IPS-15b (cell line): ENCODE measurements around the gene CEP162.
"Not testable (repeated sequence)": the region's sequence is repeated elsewhere in the genome, so short reads cannot be mapped to it uniquely, and the experiment has no call there.

Source experiments
- H3K27me3 ChIP-seq: one replicate; pipeline ENCODE4 v1.6.1; 2013; ENCODE audit warnings: low read length; ENCODE audit not compliant: control insufficient read depth, insufficient read depth
- H3K36me3 ChIP-seq: one replicate; pipeline ENCODE4 v1.6.1; 2013; ENCODE audit warnings: low read length; ENCODE audit not compliant: control insufficient read depth, insufficient read depth
- H3K4me1 ChIP-seq: one replicate; pipeline ENCODE4 v1.6.1; 2013; ENCODE audit warnings: mild to moderate bottlenecking, low read length; ENCODE audit not compliant: control insufficient read depth, insufficient read depth
- H3K4me3 ChIP-seq: one replicate; pipeline ENCODE4 v1.5.1; 2013; ENCODE audit warnings: low read depth, low read length
- H3K9ac ChIP-seq: one replicate; pipeline ENCODE4 v1.6.1; 2013; ENCODE audit warnings: low read depth, mild to moderate bottlenecking, low read length
- H3K9me3 ChIP-seq: one replicate; pipeline ENCODE4 v1.6.1; 2013; ENCODE audit warnings: mild to moderate bottlenecking, low read length; ENCODE audit not compliant: control insufficient read depth, insufficient read depth

CEP162 gene

GRCh38 chr6:84183430-84183829, 44.0 kb downstream of the CEP162 start:
- Histone ChIP-seq H3K4me3 (no peak overlapping the region), H3K9me3 (no peaks in the 10 kb centered on the region), H3K9ac (no peak overlapping the region)

GRCh38 chr6:84182001-84182400, 45.4 kb downstream of the CEP162 start:
- no peaks in the 10 kb centered on the region for H3K27me3 ChIP-seq
- H3K4me1 ChIP-seq = no peaks in the 10 kb centered on the region
- no peak overlapping the region for H3K9ac ChIP-seq
- no peaks in the 10 kb centered on the region for H3K36me3 ChIP-seq
- no peak overlapping the region for H3K4me3 ChIP-seq
- no peaks in the 10 kb centered on the region for H3K9me3 ChIP-seq

More at GRCh38 chr6:84183430-84183829, 44.0 kb downstream of the CEP162 start:
- no peaks in the 10 kb centered on the region for H3K27me3 ChIP-seq
- no peaks in the 10 kb centered on the region for H3K4me1 ChIP-seq
- no peaks in the 10 kb centered on the region for H3K36me3 ChIP-seq

- no peaks in the 10 kb centered on the region for H3K9me3 ChIP-seq
Measured at GRCh38 chr6:84177241-84177640, 50.2 kb downstream of the CEP162 start.

GRCh38 chr6:84172574-84172973, 54.9 kb downstream of the CEP162 start:
- no peaks in the 10 kb centered on the region for H3K27me3 ChIP-seq
- H3K4me1 ChIP-seq = no peaks in the 10 kb centered on the region
- H3K36me3 ChIP-seq = no peaks in the 10 kb centered on the region
- H3K4me3 ChIP-seq = no peak overlapping the region
- H3K9ac ChIP-seq = no peak overlapping the region
- H3K9me3 ChIP-seq = no peaks in the 10 kb centered on the region

More at GRCh38 chr6:84177241-84177640, 50.2 kb downstream of the CEP162 start:
- Histone ChIP-seq H3K9ac (no peak overlapping the region), H3K4me1 (no peaks in the 10 kb centered on the region), H3K4me3 (no peak overlapping the region), H3K27me3 (no peaks in the 10 kb centered on the region), H3K36me3 (no peaks in the 10 kb centered on the region)

- Histone ChIP-seq H3K4me3 (no peak overlapping the region), H3K36me3 (no peaks in the 10 kb centered on the region), H3K27me3 (no peaks in the 10 kb centered on the region), H3K9ac (no peak overlapping the region), H3K9me3 (no peaks in the 10 kb centered on the region), H3K4me1 (no peaks in the 10 kb centered on the region)
Measured at GRCh38 chr6:84172080-84172479, 55.4 kb downstream of the CEP162 start.

GRCh38 chr6:84167457-84167856, 60.0 kb downstream of the CEP162 start:
- Histone ChIP-seq H3K9me3 (no peaks in the 10 kb centered on the region), H3K27me3 (no peaks in the 10 kb centered on the region)

GRCh38 chr6:84166395-84166794, 61.0 kb downstream of the CEP162 start:
- H3K4me3 ChIP-seq = no peak overlapping the region
- H3K36me3 ChIP-seq = no peaks in the 10 kb centered on the region
- no peaks in the 10 kb centered on the region for H3K4me1 ChIP-seq
- no peak overlapping the region for H3K9ac ChIP-seq
- H3K9me3 ChIP-seq = no peaks in the 10 kb centered on the region
- H3K27me3 ChIP-seq = no peaks in the 10 kb centered on the region

More at GRCh38 chr6:84167457-84167856, 60.0 kb downstream of the CEP162 start:
- Histone ChIP-seq H3K4me3 (no peak overlapping the region), H3K9ac (no peak overlapping the region), H3K4me1 (no peaks in the 10 kb centered on the region), H3K36me3 (no peaks in the 10 kb centered on the region)

- H3K4me1 ChIP-seq, H3K4me3 ChIP-seq, H3K27me3 ChIP-seq, H3K9me3 ChIP-seq, H3K36me3 ChIP-seq, H3K9ac ChIP-seq: not testable (repeated sequence)
Measured at GRCh38 chr6:84164328-84164727, 63.1 kb downstream of the CEP162 start.

- H3K9ac ChIP-seq = no peak overlapping the region
- H3K36me3 ChIP-seq = no peaks in the 10 kb centered on the region
- H3K4me1 ChIP-seq = no peaks in the 10 kb centered on the region
- no peak overlapping the region for H3K4me3 ChIP-seq
- H3K27me3 ChIP-seq = no peaks in the 10 kb centered on the region
- no peaks in the 10 kb centered on the region for H3K9me3 ChIP-seq
Measured at GRCh38 chr6:84161190-84161589, 66.3 kb downstream of the CEP162 start.

- Histone ChIP-seq H3K9ac (no peak overlapping the region), H3K27me3 (no peaks in the 10 kb centered on the region), H3K4me3 (no peak overlapping the region)
Measured at GRCh38 chr6:84156306-84156705, 71.1 kb downstream of the CEP162 start.

GRCh38 chr6:84151669-84152068, 75.8 kb downstream of the CEP162 start:
- Histone ChIP-seq H3K4me1 (no peaks in the 10 kb centered on the region), H3K9me3 (no peaks in the 10 kb centered on the region), H3K9ac (no peak overlapping the region)

More at GRCh38 chr6:84156306-84156705, 71.1 kb downstream of the CEP162 start:
- H3K36me3 ChIP-seq = no peaks in the 10 kb centered on the region
- H3K4me1 ChIP-seq = no peaks in the 10 kb centered on the region
- no peaks in the 10 kb centered on the region for H3K9me3 ChIP-seq

GRCh38 chr6:84150705-84151104, 76.7 kb downstream of the CEP162 start:
- Histone ChIP-seq H3K27me3 (no peaks in the 10 kb centered on the region), H3K4me1 (no peaks in the 10 kb centered on the region), H3K9me3 (no peaks in the 10 kb centered on the region), H3K36me3 (no peaks in the 10 kb centered on the region), H3K9ac (no peak overlapping the region), H3K4me3 (no peak overlapping the region)

More at GRCh38 chr6:84151669-84152068, 75.8 kb downstream of the CEP162 start:
- Histone ChIP-seq H3K4me3 (no peak overlapping the region), H3K36me3 (no peaks in the 10 kb centered on the region), H3K27me3 (no peaks in the 10 kb centered on the region)
